Gastrocnemius medialis (tissue), 4 donors: ENCODE results near the gene TUBB1. TPM values are rescaled to one million over a fixed set of nuclear protein-coding genes. Genes with fewer than 3 reads are reported as not detected.

Experiments used
- ATAC-seq, 2 donors: fragments of 150-250 bp; one replicate each; pipeline ENCODE4 v1.9.1; 2016
- DNase-seq, 2 donors: peaks; one replicate each; pipeline ENCODE4 v3.0.0-alpha.2; 2019
- H3K27ac ChIP-seq, 4 donors: fragments of 200-600 bp; sonication (generic); 1 replicate in 1 of 4; 2 replicates in 3 of 4; pipeline ENCODE4 v1.5.1; 2016 to 2018; ENCODE audit warnings: mild to moderate bottlenecking in 2 of 4, moderate library complexity in 1 of 4
- H3K27me3 ChIP-seq, 3 donors: fragments of 200-600 bp; sonication (generic) in 2 of 3; 1 replicate in 1 of 3; 2 replicates in 2 of 3; pipeline versions ENCODE4 v1.5.1 to v1.6.0; 2016 to 2019; ENCODE audit warnings: mild to moderate bottlenecking in 1 of 3, moderate library complexity in 1 of 3
- H3K36me3 ChIP-seq, 2 donors: fragments of 200-600 bp; sonication (generic) in 1 of 2; one replicate each; pipeline ENCODE4 v1.5.1; 2017 to 2018
- H3K4me1 ChIP-seq, 2 donors: fragments of 200-600 bp; sonication (generic) in 1 of 2; one replicate each; pipeline ENCODE4 v1.5.1; 2016 to 2017; ENCODE audit warnings: mild to moderate bottlenecking in 2 of 2
- H3K4me3 ChIP-seq, 4 donors: fragments of 200-600 bp; sonication (generic) in 3 of 4; 1 replicate in 1 of 4; 2 replicates in 3 of 4; pipeline ENCODE4 v1.5.1; 2016 to 2019; ENCODE audit warnings: mild to moderate bottlenecking in 2 of 4
- H3K9me3 ChIP-seq, 3 donors: fragments of 200-600 bp; sonication (generic) in 2 of 3; 1 replicate in 1 of 3; 2 replicates in 2 of 3; pipeline ENCODE4 v1.5.1; 2016 to 2019
- CTCF ChIP-seq, 5 experiments: fragments of 450-650 bp in 3 of 5; fragments of 200-600 bp in 2 of 5; sonication (generic) in 2 of 5; IDR thresholded peaks in 4 of 5; conservative IDR thresholded peaks in 1 of 5; 1 replicate in 4 of 5; 2 replicates in 1 of 5; pipeline ENCODE4 v1.5.1; 2016 to 2019; ENCODE audit warnings: antibody characterized with exemption in 5 of 5, mild to moderate bottlenecking in 3 of 5, moderate library complexity in 3 of 5
- POLR2A ChIP-seq, 2 donors: fragments of 450-650 bp; IDR thresholded peaks; one replicate each; pipeline ENCODE4 v1.6.1; 2017; ENCODE audit warnings: antibody characterized with exemption in 2 of 2, mild to moderate bottlenecking in 2 of 2, moderate library complexity in 2 of 2
- in situ Hi-C, 4 donors: fragments of 200-750 bp; cut with MboI; loops; one replicate each; pipeline versions ENCODE4 v1.15.0 to v1.8.0; 2017; ENCODE audit warnings: low sequenced_read_pairs in 4 of 4
- intact Hi-C: fragments of 100-400 bp; cut with DNase I; formaldehyde crosslinking; loops from one replicate; pipeline ENCODE4 v1.15.1; 2023; ENCODE audit warnings: low total_unique reads
- total RNA-seq, 4 donors: library from RNA; depleted of rRNA; stranded (reverse); fragments of >200 nt; gene quantifications; one replicate each; pipeline versions ENCODE4 v1.1.0 to v1.2.3, GENCODE V29; 2016

Gene TUBB1
- total RNA-seq, 4 donors from 2014 or later, result 0.07 TPM; not detected in 3

- Histone ChIP-seq H3K36me3 (peaks cover 2 to 81% of the 10 kb centered on the region in 2 donors), H3K27ac (no peak overlapping the region), H3K4me1 (peaks cover 0 to 12% of the 10 kb centered on the region in 2 donors), H3K9me3 (no peaks in the 10 kb centered on the region), H3K4me3 (no peak overlapping the region), H3K27me3 (no peaks in the 10 kb centered on the region)
- DNase-seq (no peak), ATAC-seq (no peak)
- TF ChIP-seq POLR2A (IDR thresholded peaks at IDR 0.05), result no peak
- TF ChIP-seq CTCF (IDR thresholded peaks at IDR 0.05 in 4 of 5, conservative IDR thresholded peaks at IDR 0.05 in 1 of 5), result no peak
- in situ Hi-C loops, result loop anchor here in 1 of 4 donors (25.0 kb wide), 1 partner anchor 108 kb away; no protein-coding TSS in a partner anchor
- intact Hi-C loops, result no loop called here
Measured at GRCh38 chr20:58995461-58996225, 23.6 kb upstream of the TUBB1 start.

- intact Hi-C loops, result no loop called here
- peaks cover 0 to 12% of the 10 kb centered on the region in 2 donors for H3K4me1 ChIP-seq
- no peak for DNase-seq
- no peak for ATAC-seq
- H3K27ac ChIP-seq, result no peak overlapping the region
- in situ Hi-C loops, result loop anchor here in 1 of 4 donors (25.0 kb wide), 1 partner anchor 109 kb away; no protein-coding TSS in a partner anchor
- no peak overlapping the region for H3K4me3 ChIP-seq
- H3K27me3 ChIP-seq, result no peaks in the 10 kb centered on the region
- TF ChIP-seq POLR2A (IDR thresholded peaks at IDR 0.05), result no peak
- TF ChIP-seq CTCF (IDR thresholded peaks at IDR 0.05 in 4 of 5, conservative IDR thresholded peaks at IDR 0.05 in 1 of 5), result no peak
- H3K36me3 ChIP-seq, result peaks cover 2 to 78% of the 10 kb centered on the region in 2 donors
- H3K9me3 ChIP-seq, result no peaks in the 10 kb centered on the region
Measured at GRCh38 chr20:58996226-58996611, 23.0 kb upstream of the TUBB1 start.

GRCh38 chr20:58997141-58997770 is 22.0 kb upstream of the TUBB1 start:
- no peak for DNase-seq
- no peak overlapping the region for H3K4me3 ChIP-seq
- H3K9me3 ChIP-seq, result no peaks in the 10 kb centered on the region

GRCh38 chr20:58998656-58999055 is 20.6 kb upstream of the TUBB1 start:
- DNase-seq (no peak), ATAC-seq (no peak)
- TF ChIP-seq POLR2A (IDR thresholded peaks at IDR 0.05), result no peak
- no peak for TF ChIP-seq CTCF (IDR thresholded peaks at IDR 0.05 in 4 of 5, conservative IDR thresholded peaks at IDR 0.05 in 1 of 5)
- Histone ChIP-seq H3K27ac (no peak overlapping the region), H3K9me3 (no peaks in the 10 kb centered on the region), H3K4me3 (no peak overlapping the region), H3K4me1 (no peaks in the 10 kb centered on the region), H3K27me3 (no peaks in the 10 kb centered on the region), H3K36me3 (peaks cover 2 to 64% of the 10 kb centered on the region in 2 donors)
- intact Hi-C loops (no loop called here), in situ Hi-C loops (loop anchor here in 1 of 4 donors (25.0 kb wide), 1 partner anchor 111 kb away; no protein-coding TSS in a partner anchor)

More at GRCh38 chr20:58997141-58997770, 22.0 kb upstream of the TUBB1 start:
- intact Hi-C loops, result no loop called here
- H3K4me1 ChIP-seq, result peaks cover 0 to 7% of the 10 kb centered on the region in 2 donors
- in situ Hi-C loops, result loop anchor here in 1 of 4 donors (25.0 kb wide), 1 partner anchor 110 kb away; no protein-coding TSS in a partner anchor
- H3K36me3 ChIP-seq, result peaks cover 2 to 75% of the 10 kb centered on the region in 2 donors
- H3K27ac ChIP-seq, result no peak overlapping the region
- H3K27me3 ChIP-seq, result no peaks in the 10 kb centered on the region
- no peak for TF ChIP-seq CTCF (IDR thresholded peaks at IDR 0.05 in 4 of 5, conservative IDR thresholded peaks at IDR 0.05 in 1 of 5)
- TF ChIP-seq POLR2A (IDR thresholded peaks at IDR 0.05), result no peak
- ATAC-seq, result no peak
